Right lobe of liver (tissue), 4 donors: ENCODE results near the gene DPP10.

Source experiments
- CTCF ChIP-seq, 4 donors: fragments of 200-600 bp in 3 of 4; fragments of 450-650 bp in 1 of 4; IDR thresholded peaks; one replicate each; pipeline versions ENCODE4 v1.5.1 to v1.8.0; 2016 to 2022; ENCODE audit warnings: antibody characterized with exemption in 4 of 4, mild to moderate bottlenecking in 2 of 4
- POLR2A ChIP-seq: fragments of 450-650 bp; IDR thresholded peaks from one replicate; pipeline ENCODE4 v1.6.1; 2017; ENCODE audit warnings: antibody characterized with exemption, mild to moderate bottlenecking
- donor health status: DM: no; HTN: no; CAD: no.
- donor health status: DM: no; HTN: no; CAD: no.
- donor health status: DM: no; HTN: yes; CAD: no.

- TF ChIP-seq CTCF (IDR thresholded peaks at IDR 0.05) = no peak
- no peak for TF ChIP-seq POLR2A
These were observed 491.3 kb downstream of the DPP10 start for GRCh38 chr2:114933671-114934241.
